Vagina (tissue), 2 donors: Measurements from ENCODE around the gene BRICD5.

ENCODE experiments used
- POLR2A ChIP-seq, 2 donors: fragments of 450-650 bp; IDR thresholded peaks; one replicate each; pipeline ENCODE4 v1.6.1; 2017; ENCODE audit warnings: antibody characterized with exemption in 2 of 2, mild to moderate bottlenecking in 2 of 2, moderate library complexity in 2 of 2
- TF ChIP-seq, protein P1 (sequence below), 3 experiments: fragments of 450-650 bp in 2 of 3; fragments of 200-600 bp in 1 of 3; sonication (generic) in 1 of 3; IDR thresholded peaks; one replicate each; pipeline ENCODE4 v1.5.1; 2017 to 2019; ENCODE audit warnings: antibody characterized with exemption in 3 of 3, mild to moderate bottlenecking in 2 of 3, moderate library complexity in 2 of 3

GRCh38 chr16:2173916-2174315, 36.7 kb downstream of the BRICD5 start:
- TF ChIP-seq, protein P1, sequence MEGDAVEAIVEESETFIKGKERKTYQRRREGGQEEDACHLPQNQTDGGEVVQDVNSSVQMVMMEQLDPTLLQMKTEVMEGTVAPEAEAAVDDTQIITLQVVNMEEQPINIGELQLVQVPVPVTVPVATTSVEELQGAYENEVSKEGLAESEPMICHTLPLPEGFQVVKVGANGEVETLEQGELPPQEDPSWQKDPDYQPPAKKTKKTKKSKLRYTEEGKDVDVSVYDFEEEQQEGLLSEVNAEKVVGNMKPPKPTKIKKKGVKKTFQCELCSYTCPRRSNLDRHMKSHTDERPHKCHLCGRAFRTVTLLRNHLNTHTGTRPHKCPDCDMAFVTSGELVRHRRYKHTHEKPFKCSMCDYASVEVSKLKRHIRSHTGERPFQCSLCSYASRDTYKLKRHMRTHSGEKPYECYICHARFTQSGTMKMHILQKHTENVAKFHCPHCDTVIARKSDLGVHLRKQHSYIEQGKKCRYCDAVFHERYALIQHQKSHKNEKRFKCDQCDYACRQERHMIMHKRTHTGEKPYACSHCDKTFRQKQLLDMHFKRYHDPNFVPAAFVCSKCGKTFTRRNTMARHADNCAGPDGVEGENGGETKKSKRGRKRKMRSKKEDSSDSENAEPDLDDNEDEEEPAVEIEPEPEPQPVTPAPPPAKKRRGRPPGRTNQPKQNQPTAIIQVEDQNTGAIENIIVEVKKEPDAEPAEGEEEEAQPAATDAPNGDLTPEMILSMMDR (IDR thresholded peaks at IDR 0.05), result no peak
- TF ChIP-seq POLR2A (IDR thresholded peaks at IDR 0.05), result no peak
